Activated CD8-positive, alpha-beta T cell treated with anti-CD3 and anti-CD28 coated beads for 36 hours (primary cell): ENCODE measurements around the gene RPS3. TPM values are rescaled to one million over a fixed set of nuclear protein-coding genes. Genes with fewer than 3 reads are reported as not detected.

Source experiments
- ATAC-seq: fragments of 200-7000 bp; cut with Tn5 transposase; one replicate; pipeline ENCODE4 v1.10.0; 2021; ENCODE audit warnings: mild to moderate bottlenecking, moderate library complexity
- CTCF ChIA-PET: fragments of 350-600 bp; sonication (Branson Sonifier 250); formaldehyde crosslinking; loops from one replicate; lab custom pipeline; 2021; ENCODE audit warnings: antibody characterized with exemption; lab: Charles Lee
- POLR2A ChIA-PET: fragments of 350-600 bp; sonication (Branson Sonifier 250); formaldehyde crosslinking; loops from one replicate; lab custom pipeline; 2021; ENCODE audit warnings: antibody characterized with exemption; lab: Charles Lee
- DNase-seq: peaks from one replicate; pipeline ENCODE4 v3.0.0-alpha.2; 2020
- H3K27ac Mint-ChIP-seq: one replicate; pipeline ENCODE4 v1.8.0; 2021; ENCODE audit warnings: mild to moderate bottlenecking, mixed read lengths
- H3K27me3 Mint-ChIP-seq: one replicate; pipeline ENCODE4 v1.8.0; 2021; ENCODE audit warnings: mixed read lengths
- H3K36me3 Mint-ChIP-seq: one replicate; pipeline ENCODE4 v1.8.0; 2021; ENCODE audit warnings: low read depth, mixed read lengths
- H3K4me1 Mint-ChIP-seq: one replicate; pipeline ENCODE4 v1.8.0; 2021; ENCODE audit warnings: low read depth, mixed read lengths
- H3K4me3 Mint-ChIP-seq: one replicate; pipeline ENCODE4 v1.8.0; 2021; ENCODE audit warnings: mild to moderate bottlenecking, moderate library complexity, mixed read lengths
- H3K9me3 Mint-ChIP-seq: one replicate; pipeline ENCODE4 v1.8.0; 2021; ENCODE audit warnings: mixed read lengths
- intact Hi-C: fragments of 100-400 bp; cut with micrococcal nuclease; formaldehyde crosslinking; loops from one replicate; pipeline ENCODE4 v1.10.0; 2022
- total RNA-seq, 2 experiments: library from RNA; stranded (reverse); gene quantifications; one replicate each; pipeline ENCODE4 v1.2.3, GENCODE V29; 2021
- TF ChIP-seq, protein P1 (sequence below): fragments of 200-600 bp; IDR thresholded peaks from one replicate; pipeline ENCODE4 v1.8.0; 2022; ENCODE audit warnings: antibody characterized with exemption, mild to moderate bottlenecking

Gene RPS3
- total RNA-seq, 2 experiments from 2014 or later, result 4,906 to 4,954 TPM

DNA sequence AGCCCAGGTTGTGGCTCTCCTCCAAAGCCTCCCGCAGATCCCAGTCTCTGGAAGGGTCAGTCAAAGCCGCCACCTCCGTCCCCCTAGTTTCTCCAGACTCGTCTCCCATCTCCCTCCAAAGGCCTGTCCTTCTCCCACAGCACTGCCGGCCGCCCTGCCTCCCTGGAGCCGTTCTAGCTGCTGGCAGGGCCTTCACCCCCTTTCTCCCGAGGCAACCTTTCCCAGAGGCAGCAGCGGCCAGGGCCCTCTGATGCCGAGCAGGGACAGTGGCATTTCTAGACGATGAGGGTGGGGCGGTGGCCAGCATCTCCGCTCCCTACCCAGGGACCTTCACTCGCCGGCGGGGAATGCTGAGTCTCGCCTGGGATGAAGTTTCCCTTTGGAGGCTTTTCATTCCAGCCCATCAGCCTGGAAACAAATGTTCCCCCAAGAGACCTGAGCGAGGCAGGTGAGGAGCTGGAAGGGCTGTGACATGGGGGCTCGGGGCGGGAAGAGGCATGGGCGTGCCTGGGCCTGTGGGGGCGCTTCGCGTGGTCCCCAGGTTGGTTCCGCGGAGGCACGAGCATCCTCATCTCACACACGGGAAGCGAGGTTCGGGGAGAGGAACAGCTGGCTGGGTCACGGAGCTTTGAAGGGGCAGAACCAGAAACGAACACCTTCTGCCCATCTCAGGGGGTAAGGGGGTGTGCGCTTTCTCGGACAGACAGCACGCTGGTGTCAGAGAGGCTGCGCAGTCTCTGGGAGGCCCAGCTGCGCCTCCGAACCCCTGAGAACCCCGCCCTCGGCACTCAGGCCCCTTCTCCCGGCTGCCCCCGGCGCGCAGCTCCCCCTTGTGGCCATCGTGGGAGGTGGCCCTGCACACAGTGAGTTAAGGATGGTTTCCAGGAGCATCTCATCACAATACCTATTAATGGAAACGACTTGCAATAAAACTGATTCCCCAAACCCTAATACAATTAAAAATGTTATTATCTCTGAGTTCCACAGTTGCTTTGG lies 51.8 kb downstream of the RPS3 start:
- H3K9me3 Mint-ChIP-seq, result no peaks in the 10 kb centered on the region
- intact Hi-C loops, result no loop called here

DNA sequence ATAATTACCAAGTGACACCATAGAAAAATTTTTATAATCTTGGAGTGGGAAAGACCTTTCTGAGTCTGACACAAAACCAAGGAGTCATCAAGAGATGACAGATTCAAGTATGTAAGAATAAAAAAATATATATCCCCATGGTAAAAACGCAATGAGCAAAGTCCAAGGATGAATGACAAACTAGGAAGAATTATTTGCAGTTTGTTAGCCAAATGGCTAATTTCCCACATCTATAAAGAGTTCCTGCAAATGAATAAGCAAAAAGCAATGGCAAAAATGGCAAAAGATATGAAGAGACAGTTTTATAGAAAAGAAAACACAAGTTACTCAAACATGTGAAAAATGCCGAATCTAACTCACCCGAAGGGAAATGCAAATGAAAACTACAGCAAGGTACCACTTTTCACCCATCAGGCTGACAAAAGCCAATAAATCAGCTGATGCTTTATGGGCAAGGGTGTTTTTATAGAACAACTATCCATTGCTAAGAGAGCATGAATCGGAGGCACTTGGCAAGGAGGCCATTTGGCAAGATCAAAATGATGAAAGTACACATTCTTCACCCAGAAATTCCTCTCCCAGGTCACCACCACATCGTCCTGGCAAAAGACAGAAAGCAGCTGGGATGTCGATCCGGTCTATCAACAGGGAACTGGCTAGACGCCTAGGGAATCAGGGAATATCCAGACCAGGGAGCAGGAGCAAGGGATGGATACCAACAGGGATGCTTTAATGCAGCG lies 54.8 kb downstream of the RPS3 start:
- no peak overlapping the region for H3K4me3 Mint-ChIP-seq
- POLR2A ChIA-PET, result interaction anchor here (0.8 kb wide), 1 partner anchor 13 kb away, joined by 3 read pairs; no protein-coding TSS in a partner anchor
- ATAC-seq (no peak), DNase-seq (no peak)
- TF ChIP-seq, protein P1, sequence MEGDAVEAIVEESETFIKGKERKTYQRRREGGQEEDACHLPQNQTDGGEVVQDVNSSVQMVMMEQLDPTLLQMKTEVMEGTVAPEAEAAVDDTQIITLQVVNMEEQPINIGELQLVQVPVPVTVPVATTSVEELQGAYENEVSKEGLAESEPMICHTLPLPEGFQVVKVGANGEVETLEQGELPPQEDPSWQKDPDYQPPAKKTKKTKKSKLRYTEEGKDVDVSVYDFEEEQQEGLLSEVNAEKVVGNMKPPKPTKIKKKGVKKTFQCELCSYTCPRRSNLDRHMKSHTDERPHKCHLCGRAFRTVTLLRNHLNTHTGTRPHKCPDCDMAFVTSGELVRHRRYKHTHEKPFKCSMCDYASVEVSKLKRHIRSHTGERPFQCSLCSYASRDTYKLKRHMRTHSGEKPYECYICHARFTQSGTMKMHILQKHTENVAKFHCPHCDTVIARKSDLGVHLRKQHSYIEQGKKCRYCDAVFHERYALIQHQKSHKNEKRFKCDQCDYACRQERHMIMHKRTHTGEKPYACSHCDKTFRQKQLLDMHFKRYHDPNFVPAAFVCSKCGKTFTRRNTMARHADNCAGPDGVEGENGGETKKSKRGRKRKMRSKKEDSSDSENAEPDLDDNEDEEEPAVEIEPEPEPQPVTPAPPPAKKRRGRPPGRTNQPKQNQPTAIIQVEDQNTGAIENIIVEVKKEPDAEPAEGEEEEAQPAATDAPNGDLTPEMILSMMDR, result no peak
- intact Hi-C loops, result no loop called here
- no peaks in the 10 kb centered on the region for H3K9me3 Mint-ChIP-seq
- CTCF ChIA-PET, result interaction anchor here (1.0 to 7.3 kb wide), 3 partner anchors 9 to 78 kb away, joined by 3 to 42 read pairs (median 24); no protein-coding TSS in a partner anchor
- peaks cover 1% of the 10 kb centered on the region for H3K36me3 Mint-ChIP-seq
- H3K4me1 Mint-ChIP-seq, result no peaks in the 10 kb centered on the region
- H3K27me3 Mint-ChIP-seq, result no peaks in the 10 kb centered on the region
- H3K27ac Mint-ChIP-seq, result no peak overlapping the region

More for the DNA sequence above, 51.8 kb downstream of the RPS3 start:
- TF ChIP-seq, protein P1, result peak; percentile 80
- ChIA-PET CTCF (interaction anchor here (0.7 to 7.3 kb wide), 26 partner anchors 8 to 255 kb away, joined by 3 to 42 read pairs (median 4); partner anchors contain the start of genes GDPD5 and RPS3), POLR2A (interaction anchor here (0.6 to 1.3 kb wide), 3 partner anchors 9 to 111 kb away, joined by 3 read pairs; no protein-coding TSS in a partner anchor)
- Mint-ChIP-seq H3K27ac (no peak overlapping the region), H3K4me1 (no peaks in the 10 kb centered on the region), H3K27me3 (no peaks in the 10 kb centered on the region), H3K36me3 (peaks cover 1% of the 10 kb centered on the region), H3K4me3 (no peak overlapping the region)
- no peak for ATAC-seq
- peak; percentile 60 for DNase-seq

DNA sequence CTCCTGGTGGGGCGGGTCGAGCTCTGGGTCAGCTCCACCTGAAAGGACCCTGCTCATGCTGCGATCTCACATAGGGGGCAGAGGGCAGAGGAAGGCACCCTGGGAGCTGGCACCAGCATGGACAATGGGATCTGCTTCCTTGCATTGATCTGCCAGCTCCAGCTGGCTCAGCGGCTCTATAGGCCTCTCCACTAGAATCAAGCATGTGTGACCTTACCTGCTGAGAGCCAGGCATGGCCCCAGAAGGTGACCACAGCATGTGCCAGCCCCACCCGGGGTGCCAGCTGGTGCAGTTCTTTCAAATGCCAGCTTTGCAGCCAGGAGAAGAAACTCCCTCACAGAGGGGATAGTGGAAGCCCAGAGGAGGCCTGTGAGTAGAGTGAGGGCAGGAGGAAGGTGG lies 55.7 kb downstream of the RPS3 start:
- no peaks in the 10 kb centered on the region for H3K4me1 Mint-ChIP-seq
- H3K4me3 Mint-ChIP-seq, result no peak overlapping the region
- CTCF ChIA-PET, result interaction anchor here (0.9 to 7.3 kb wide), 4 partner anchors 10 to 77 kb away, joined by 3 to 42 read pairs (median 14); partner anchors contain the start of gene GDPD5
- ATAC-seq, result no peak
- peaks cover 1% of the 10 kb centered on the region for H3K36me3 Mint-ChIP-seq
- POLR2A ChIA-PET, result interaction anchor here (0.8 kb wide), 1 partner anchor 12 kb away, joined by 3 read pairs; no protein-coding TSS in a partner anchor
- no peaks in the 10 kb centered on the region for H3K9me3 Mint-ChIP-seq
- intact Hi-C loops, result no loop called here
- TF ChIP-seq, protein P1, result no peak
- H3K27me3 Mint-ChIP-seq, result no peaks in the 10 kb centered on the region
- DNase-seq, result no peak
- no peak overlapping the region for H3K27ac Mint-ChIP-seq

Other genes with a start within 250 kb of the RPS3 start
- gene SLCO2B1, start 248.4 kb upstream of the RPS3 start, total RNA-seq, result not detected
- gene TPBGL, start 158.7 kb upstream of the RPS3 start, total RNA-seq, result under 1 TPM; 0.18 to 0.20 TPM
- 10 to 100 TPM; 16.2 to 18.8 TPM for gene ARRB1, start 47.9 kb upstream of the RPS3 start, total RNA-seq
- under 1 TPM; 0.16 to 0.77 TPM for gene KLHL35, start 33.7 kb downstream of the RPS3 start, total RNA-seq
- gene GDPD5, start 126.4 kb downstream of the RPS3 start, total RNA-seq, result 10 to 100 TPM in 1 of 2 experiments, 1 to 10 TPM in 1; 7.8 to 11.0 TPM
- gene SERPINH1, start 162.7 kb downstream of the RPS3 start, total RNA-seq, result 10 to 100 TPM; 15.7 to 17.7 TPM